Uterus (tissue), 4 donors: ENCODE measurements around the gene SLC5A5. TPM values are rescaled to one million over a fixed set of nuclear protein-coding genes. Genes with fewer than 3 reads are reported as not detected.

ENCODE experiments used
- DNase-seq, 2 donors: peaks; one replicate each; pipeline ENCODE4 v3.0.0-alpha.2; 2019 to 2020
- H3K27ac ChIP-seq, 2 donors: fragments of 200-600 bp; sonication (generic); 1 replicate in 1 of 2; 2 replicates in 1 of 2; pipeline ENCODE4 v1.5.1; 2016 to 2018
- H3K27me3 ChIP-seq, 2 donors: fragments of 200-600 bp; sonication (generic); one replicate each; pipeline ENCODE4 v1.5.1; 2018 to 2019; ENCODE audit warnings: control low read depth in 1 of 2
- H3K36me3 ChIP-seq, 2 donors: fragments of 200-600 bp; sonication (generic); one replicate each; pipeline ENCODE4 v1.5.1; 2019; ENCODE audit warnings: control low read depth in 1 of 2
- H3K4me1 ChIP-seq, 2 donors: fragments of 200-600 bp; sonication (generic); one replicate each; pipeline ENCODE4 v1.5.1; 2018 to 2019; ENCODE audit warnings: control low read depth in 1 of 2
- H3K4me3 ChIP-seq, 2 donors: fragments of 200-600 bp; sonication (generic); 1 replicate in 1 of 2; 2 replicates in 1 of 2; pipeline ENCODE4 v1.5.1; 2018 to 2019; ENCODE audit warnings: mild to moderate bottlenecking in 1 of 2
- H3K9me3 ChIP-seq, 2 donors: fragments of 200-600 bp; sonication (generic); one replicate each; pipeline ENCODE4 v1.5.1; 2019; ENCODE audit warnings: control low read depth in 1 of 2
- CTCF ChIP-seq, 4 experiments: fragments of 200-600 bp in 2 of 4; fragments of 450-650 bp in 2 of 4; sonication (generic) in 2 of 4; IDR thresholded peaks; one replicate each; pipeline ENCODE4 v1.5.1; 2016 to 2019; ENCODE audit warnings: antibody characterized with exemption in 4 of 4, mild to moderate bottlenecking in 2 of 4, moderate library complexity in 1 of 4
- POLR2A ChIP-seq, 2 donors: fragments of 450-650 bp; IDR thresholded peaks; one replicate each; pipeline ENCODE4 v1.6.1; 2016; ENCODE audit warnings: antibody characterized with exemption in 2 of 2, mild to moderate bottlenecking in 1 of 2, moderate library complexity in 1 of 2
- intact Hi-C: fragments of 100-400 bp; cut with DNase I; formaldehyde crosslinking; loops from one replicate; pipeline ENCODE4 v1.15.1; 2023; ENCODE audit warnings: low total_unique reads
- total RNA-seq, 4 donors: library from RNA; depleted of rRNA in 3 of 4; stranded (reverse); fragments of >200 nt in 3 of 4; gene quantifications; one replicate each; pipeline versions ENCODE4 v1.1.0 to v1.2.4, GENCODE V29; 2014 to 2023
- donor health status: DM: yes; HTN: yes; CAD: no.

SLC5A5 gene
- total RNA-seq, 4 donors from 2014 or later: not detected

- no peaks in the 10 kb centered on the region for H3K36me3 ChIP-seq
- intact Hi-C loops: no loop called here
These were observed 22.0 kb downstream of the SLC5A5 start for GRCh38 chr19:17893766-17894165.

GRCh38 chr19:17902701-17903100 is 31.0 kb downstream of the SLC5A5 start:
- no peak overlapping the region for H3K27ac ChIP-seq
- no peaks in the 10 kb centered on the region for H3K27me3 ChIP-seq
- no peak overlapping the region for H3K4me3 ChIP-seq
- no peaks in the 10 kb centered on the region for H3K4me1 ChIP-seq
- DNase-seq: no peak
- TF ChIP-seq CTCF (IDR thresholded peaks at IDR 0.05) (no peak), POLR2A (IDR thresholded peaks at IDR 0.05) (no peak)
- H3K9me3 ChIP-seq: no peaks in the 10 kb centered on the region
- H3K36me3 ChIP-seq: no peaks in the 10 kb centered on the region
- intact Hi-C loops: no loop called here

More at GRCh38 chr19:17893766-17894165, 22.0 kb downstream of the SLC5A5 start:
- no peak for TF ChIP-seq POLR2A (IDR thresholded peaks at IDR 0.05)
- no peak for TF ChIP-seq CTCF (IDR thresholded peaks at IDR 0.05)
- H3K27ac ChIP-seq: no peak overlapping the region
- H3K27me3 ChIP-seq: no peaks in the 10 kb centered on the region
- no peak overlapping the region for H3K4me3 ChIP-seq
- H3K4me1 ChIP-seq: no peaks in the 10 kb centered on the region
- no peak for DNase-seq
- no peaks in the 10 kb centered on the region for H3K9me3 ChIP-seq

GRCh38 chr19:17908244-17908643 is 36.5 kb downstream of the SLC5A5 start:
- no peak for DNase-seq
- intact Hi-C loops: no loop called here
- no peaks in the 10 kb centered on the region for H3K4me1 ChIP-seq
- TF ChIP-seq POLR2A (IDR thresholded peaks at IDR 0.05) (no peak), CTCF (IDR thresholded peaks at IDR 0.05) (no peak)
- peaks cover 0 to 6% of the 10 kb centered on the region in 2 donors for H3K9me3 ChIP-seq
- no peak overlapping the region for H3K4me3 ChIP-seq
- no peaks in the 10 kb centered on the region for H3K27me3 ChIP-seq
- H3K36me3 ChIP-seq: no peaks in the 10 kb centered on the region
- no peak overlapping the region for H3K27ac ChIP-seq

GRCh38 chr19:17909003-17909732 is 37.4 kb downstream of the SLC5A5 start:
- H3K9me3 ChIP-seq: peaks cover 0 to 6% of the 10 kb centered on the region in 2 donors
- intact Hi-C loops: no loop called here
- TF ChIP-seq POLR2A (IDR thresholded peaks at IDR 0.05): no peak
- no peak for TF ChIP-seq CTCF (IDR thresholded peaks at IDR 0.05)
- no peak overlapping the region for H3K27ac ChIP-seq
- DNase-seq: no peak
- H3K36me3 ChIP-seq: no peaks in the 10 kb centered on the region
- no peaks in the 10 kb centered on the region for H3K27me3 ChIP-seq
- no peaks in the 10 kb centered on the region for H3K4me1 ChIP-seq
- no peak overlapping the region for H3K4me3 ChIP-seq

- Histone ChIP-seq H3K27me3 (no peaks in the 10 kb centered on the region), H3K27ac (no peak overlapping the region), H3K9me3 (peaks cover 0 to 6% of the 10 kb centered on the region in 2 donors), H3K36me3 (no peaks in the 10 kb centered on the region), H3K4me1 (no peaks in the 10 kb centered on the region), H3K4me3 (no peak overlapping the region)
- no peak for TF ChIP-seq POLR2A (IDR thresholded peaks at IDR 0.05)
- TF ChIP-seq CTCF (IDR thresholded peaks at IDR 0.05): no peak
- intact Hi-C loops: no loop called here
- no peak for DNase-seq
These were observed 39.1 kb downstream of the SLC5A5 start for GRCh38 chr19:17910791-17911360.
